ENCODE data around the gene ORC6. TPM values are rescaled to one million over a fixed set of nuclear protein-coding genes. Genes with fewer than 3 reads are reported as not detected.
A peak's percentile ranks its signal among the peaks of the same experiment; 100 is the strongest.

Gene ORC6
- total and polyA plus RNA-seq, 9 of the 15 experiments (the other 6 are each of a cell fraction or from before 2014, with no cell fraction given), result 18.7 to 71.4 (median 47.0) TPM

DNA sequence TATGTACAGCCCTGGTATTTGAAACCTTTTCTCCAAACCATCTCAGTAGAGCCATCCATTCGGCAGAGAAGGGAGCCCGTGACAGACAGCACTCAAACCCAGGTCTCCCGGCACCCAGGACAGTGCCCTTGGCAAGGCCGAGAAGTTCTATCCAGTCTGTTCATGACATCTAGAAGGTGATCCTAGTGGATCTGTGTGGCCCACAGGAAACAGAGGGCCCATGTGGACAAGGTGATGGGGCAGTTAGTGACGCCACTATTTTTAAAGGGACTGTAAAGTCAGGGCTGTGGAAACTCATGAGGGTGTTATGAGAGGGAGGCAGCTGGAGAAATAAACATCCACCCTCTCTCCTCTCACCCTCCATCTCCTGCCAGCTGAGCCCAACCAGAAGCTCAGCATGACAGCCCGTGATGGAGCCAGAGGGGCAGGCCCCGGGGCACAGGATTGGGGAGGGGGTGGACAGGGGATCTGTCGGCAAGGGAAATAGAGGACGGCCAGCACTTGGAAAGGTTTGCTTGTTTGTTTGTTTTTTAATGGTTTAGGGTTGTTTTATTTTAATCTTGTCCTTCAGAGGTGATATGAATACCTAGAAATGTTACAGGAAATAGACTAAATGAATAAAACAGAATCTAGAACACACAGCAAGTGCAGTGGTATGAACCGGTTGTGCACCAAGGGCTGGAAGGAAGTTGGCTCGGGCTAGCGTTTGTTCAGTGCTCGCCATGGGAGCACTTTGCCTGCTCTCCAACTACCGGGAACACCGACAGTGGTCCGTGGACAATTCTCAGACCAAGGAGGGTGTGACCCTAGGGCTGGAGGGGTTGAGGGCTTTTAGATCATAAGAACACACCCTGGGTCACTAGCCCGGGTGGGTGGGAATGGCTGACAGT lies 41.6 kb downstream of the ORC6 start:
- H3K27ac ChIP-seq (ENCODE audit: extremely low read depth, low read depth, low read length), result no peak overlapping the region
- no peaks in the 10 kb centered on the region for H3K36me3 ChIP-seq (ENCODE audit: control insufficient read depth, insufficient read depth, low read length)
- intact Hi-C loops (cut with micrococcal nuclease), result no loop called here
- DNase-seq (ENCODE audit: extremely low read depth in 1 of 4, low spot score in 3 of 4), result no peak
- H3K79me2 ChIP-seq (ENCODE audit: control insufficient read depth, insufficient read depth, low read length), result no peaks in the 10 kb centered on the region
- no peaks in the 10 kb centered on the region for H3K27me3 ChIP-seq (ENCODE audit: control insufficient read depth in 2 of 2, insufficient read depth in 2 of 2, low read length in 2 of 2)
- H3K4me3 ChIP-seq, result no peak overlapping the region
- no TSS peak for BruUV-seq (replicated peaks)
- H3K9me1 ChIP-seq (ENCODE audit: control insufficient read depth, insufficient read depth, low read length), result no peaks in the 10 kb centered on the region
- in situ Hi-C loops (cut with MboI), result no loop called here
- no peak overlapping the region for H2AFZ ChIP-seq (ENCODE audit: low read depth, low read length)
- 54% methylated on average over 17 of the region's 17 CpGs for whole genome bisulfite sequencing (ENCODE audit: insufficient coverage, low coverage, missing lambda C conversion rate)
- H4K20me1 ChIP-seq (replicated peaks; ENCODE audit: control insufficient read depth, insufficient read depth, low read length), result no peaks in the 10 kb centered on the region
- TF ChIP-seq ZNF232 (CRISPR knock-in tag; IDR thresholded peaks at IDR 0.05) (no peak), LEF1 (IDR thresholded peaks at IDR 0.05) (no peak), ZBED1 (IDR thresholded peaks at IDR 0.05) (no peak), BDP1 (IDR thresholded peaks at IDR 0.05; ENCODE audit: insufficient read depth, insufficient read length) (no peak), NR4A1 (CRISPR knock-in tag; IDR thresholded peaks at IDR 0.05) (no peak), NR4A1 (tag; IDR thresholded peaks at IDR 0.05) (no peak), TAF9B (IDR thresholded peaks at IDR 0.05; ENCODE audit: partially characterized antibody) (no peak), ZNF354B (CRISPR knock-in tag; IDR thresholded peaks at IDR 0.05) (no peak), ZNF41 (CRISPR knock-in tag; conservative IDR thresholded peaks at IDR 0.05) (no peak), ZNF561 (CRISPR knock-in tag; conservative IDR thresholded peaks at IDR 0.05) (no peak), ZC3H8 (IDR thresholded peaks at IDR 0.05) (no peak), EWSR1 (IDR thresholded peaks at IDR 0.05; ENCODE audit: borderline replicate concordance, low read depth, partially characterized antibody) (no peak), ZNF785 (CRISPR knock-in tag; IDR thresholded peaks at IDR 0.05) (no peak), FOXJ2 (tag; IDR thresholded peaks at IDR 0.05) (no peak), CBX5 (IDR thresholded peaks at IDR 0.05; ENCODE audit: borderline replicate concordance, low read depth) (no peak), NCOA1 (IDR thresholded peaks at IDR 0.05; ENCODE audit: low read depth) (no peak)
- TF ChIP-seq, protein P1, sequence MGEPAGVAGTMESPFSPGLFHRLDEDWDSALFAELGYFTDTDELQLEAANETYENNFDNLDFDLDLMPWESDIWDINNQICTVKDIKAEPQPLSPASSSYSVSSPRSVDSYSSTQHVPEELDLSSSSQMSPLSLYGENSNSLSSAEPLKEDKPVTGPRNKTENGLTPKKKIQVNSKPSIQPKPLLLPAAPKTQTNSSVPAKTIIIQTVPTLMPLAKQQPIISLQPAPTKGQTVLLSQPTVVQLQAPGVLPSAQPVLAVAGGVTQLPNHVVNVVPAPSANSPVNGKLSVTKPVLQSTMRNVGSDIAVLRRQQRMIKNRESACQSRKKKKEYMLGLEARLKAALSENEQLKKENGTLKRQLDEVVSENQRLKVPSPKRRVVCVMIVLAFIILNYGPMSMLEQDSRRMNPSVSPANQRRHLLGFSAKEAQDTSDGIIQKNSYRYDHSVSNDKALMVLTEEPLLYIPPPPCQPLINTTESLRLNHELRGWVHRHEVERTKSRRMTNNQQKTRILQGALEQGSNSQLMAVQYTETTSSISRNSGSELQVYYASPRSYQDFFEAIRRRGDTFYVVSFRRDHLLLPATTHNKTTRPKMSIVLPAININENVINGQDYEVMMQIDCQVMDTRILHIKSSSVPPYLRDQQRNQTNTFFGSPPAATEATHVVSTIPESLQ (CRISPR knock-in tag; IDR thresholded peaks at IDR 0.05), result no peak
- TF ChIP-seq, protein P2, sequence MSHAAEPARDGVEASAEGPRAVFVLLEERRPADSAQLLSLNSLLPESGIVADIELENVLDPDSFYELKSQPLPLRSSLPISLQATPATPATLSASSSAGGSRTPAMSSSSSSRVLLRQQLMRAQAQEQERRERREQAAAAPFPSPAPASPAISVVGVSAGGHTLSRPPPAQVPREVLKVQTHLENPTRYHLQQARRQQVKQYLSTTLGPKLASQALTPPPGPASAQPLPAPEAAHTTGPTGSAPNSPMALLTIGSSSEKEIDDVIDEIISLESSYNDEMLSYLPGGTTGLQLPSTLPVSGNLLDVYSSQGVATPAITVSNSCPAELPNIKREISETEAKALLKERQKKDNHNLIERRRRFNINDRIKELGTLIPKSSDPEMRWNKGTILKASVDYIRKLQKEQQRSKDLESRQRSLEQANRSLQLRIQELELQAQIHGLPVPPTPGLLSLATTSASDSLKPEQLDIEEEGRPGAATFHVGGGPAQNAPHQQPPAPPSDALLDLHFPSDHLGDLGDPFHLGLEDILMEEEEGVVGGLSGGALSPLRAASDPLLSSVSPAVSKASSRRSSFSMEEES (CRISPR knock-in tag; IDR thresholded peaks at IDR 0.05), result no peak
- TF ChIP-seq, protein P3, sequence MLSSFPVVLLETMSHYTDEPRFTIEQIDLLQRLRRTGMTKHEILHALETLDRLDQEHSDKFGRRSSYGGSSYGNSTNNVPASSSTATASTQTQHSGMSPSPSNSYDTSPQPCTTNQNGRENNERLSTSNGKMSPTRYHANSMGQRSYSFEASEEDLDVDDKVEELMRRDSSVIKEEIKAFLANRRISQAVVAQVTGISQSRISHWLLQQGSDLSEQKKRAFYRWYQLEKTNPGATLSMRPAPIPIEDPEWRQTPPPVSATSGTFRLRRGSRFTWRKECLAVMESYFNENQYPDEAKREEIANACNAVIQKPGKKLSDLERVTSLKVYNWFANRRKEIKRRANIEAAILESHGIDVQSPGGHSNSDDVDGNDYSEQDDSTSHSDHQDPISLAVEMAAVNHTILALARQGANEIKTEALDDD (IDR thresholded peaks at IDR 0.05), result no peak
- ChIA-PET POLR2A (interaction anchor here (0.7 kb wide), 2 partner anchors 21 to 177 kb away, joined by 3 read pairs; no protein-coding TSS in a partner anchor), CTCF (ENCODE audit: low intra/inter-chr PET ratio) (no interaction called here)
- no peak overlapping the region for H3K4me2 ChIP-seq (ENCODE audit: insufficient read depth, low read length)
- H3K4me1 ChIP-seq (replicated peaks in 1 of 2; ENCODE audit: control insufficient read depth in 2 of 2, insufficient read depth in 2 of 2, low read length in 2 of 2), result peaks cover 0 to 6% of the 10 kb centered on the region in 2 experiments; a peak in 1 of 5 replicates
- no peak for FAIRE-seq
- no peak for ATAC-seq
- H3K9ac ChIP-seq (ENCODE audit: insufficient read depth in 1 of 2, low read depth in 2 of 2, low read length in 2 of 2), result peak overlapping the region in 1 of 2 experiments; percentile 17; a peak in 1 of 4 replicates
- no peaks in the 10 kb centered on the region for H3K9me3 ChIP-seq (replicated peaks; ENCODE audit: control insufficient read depth, insufficient read depth, low read depth, low read length)
